Measurements from ENCODE around the gene TCF25. TPM values are rescaled to one million over a fixed set of nuclear protein-coding genes. Genes with fewer than 3 reads are reported as not detected.
"Not testable (repeated sequence)": the region's sequence is repeated elsewhere in the genome, so short reads cannot be mapped to it uniquely, and the experiment has no call there.

The TCF25 gene
- total RNA-seq, 8 experiments from 2014 or later = 94.7 to 213 (median 143) TPM

- ATAC-seq (replicated peaks in 6 of 8); H3K4me1 ChIP-seq (replicated peaks in 1 of 2): not testable (repeated sequence)
These were observed 38.5 kb upstream of the TCF25 start for GRCh38 chr16:89834813-89835363.

GRCh38 chr16:89836484-89836883 is 36.9 kb upstream of the TCF25 start:
- H3K4me1 ChIP-seq (replicated peaks in 1 of 2); H3K4me3 ChIP-seq; ATAC-seq (replicated peaks in 6 of 8); in situ Hi-C loops (cut with MboI; ENCODE audit: low pct_unique_long_range_greater_than_20kb in 2 of 9, low sequenced_read_pairs in 9 of 9, unreplicated experiment in 9 of 9); H3K27ac ChIP-seq: not testable (repeated sequence)
- WGBS, 10 experiments = 65 to 100% (median 86%) methylated on average over 1 to 12 of the region's 15 CpGs; no CpG with 5 or more reads in 3 of the 10 experiments

More at GRCh38 chr16:89834813-89835363, 38.5 kb upstream of the TCF25 start:
- H3K27ac ChIP-seq; H3K4me3 ChIP-seq; in situ Hi-C loops (cut with MboI; ENCODE audit: low pct_unique_long_range_greater_than_20kb in 2 of 9, low sequenced_read_pairs in 9 of 9, unreplicated experiment in 9 of 9): not testable (repeated sequence)
- WGBS, 10 experiments = 100% methylated on average over 2 to 8 of the region's 42 CpGs; no CpG with 5 or more reads in 8 of the 10 experiments

GRCh38 chr16:89837014-89837546 is 36.3 kb upstream of the TCF25 start:
- in situ Hi-C loops (cut with MboI; ENCODE audit: low pct_unique_long_range_greater_than_20kb in 2 of 9, low sequenced_read_pairs in 9 of 9, unreplicated experiment in 9 of 9) = no loop called here
- Histone ChIP-seq H3K4me1 (replicated peaks in 1 of 2) (peaks cover 0 to 4% of the 10 kb centered on the region in 2 donors), H3K27ac (no peak overlapping the region), H3K4me3 (no peak overlapping the region)
- peak in 2 of 8 experiments; percentile 6 to 16 for ATAC-seq (replicated peaks in 6 of 8)
- 90 to 100% (median 100%) methylated on average over 2 to 10 of the region's 17 CpGs; no CpG with 5 or more reads in 4 of the 10 experiments for WGBS, 10 experiments

GRCh38 chr16:89841275-89841674 is 32.1 kb upstream of the TCF25 start:
- Histone ChIP-seq H3K27ac (no peak overlapping the region), H3K4me1 (replicated peaks in 1 of 2) (peaks cover 0 to 3% of the 10 kb centered on the region in 2 donors), H3K4me3 (no peak overlapping the region)
- no peak for ATAC-seq (replicated peaks in 6 of 8)
- in situ Hi-C loops (cut with MboI; ENCODE audit: low pct_unique_long_range_greater_than_20kb in 2 of 9, low sequenced_read_pairs in 9 of 9, unreplicated experiment in 9 of 9) = no loop called here
- 80 to 100% (median 92%) methylated on average over 1 to 10 of the region's 10 CpGs; no CpG with 5 or more reads in 3 of the 10 experiments for WGBS, 10 experiments

GRCh38 chr16:89842471-89843408 is 30.7 kb upstream of the TCF25 start:
- Histone ChIP-seq H3K27ac (no peak overlapping the region), H3K4me1 (replicated peaks in 1 of 2) (no peaks in the 10 kb centered on the region), H3K4me3 (no peak overlapping the region)
- in situ Hi-C loops (cut with MboI; ENCODE audit: low pct_unique_long_range_greater_than_20kb in 2 of 9, low sequenced_read_pairs in 9 of 9, unreplicated experiment in 9 of 9) = no loop called here
- 49 to 93% (median 84%) methylated on average over 2 to 11 of the region's 26 CpGs; no CpG with 5 or more reads in 2 of the 10 experiments for WGBS, 10 experiments
- peak in 6 of 8 experiments; percentile 22 to 87 (median 62) for ATAC-seq (replicated peaks in 6 of 8)

- no peak for ATAC-seq (replicated peaks in 6 of 8)
- no peak overlapping the region for H3K27ac ChIP-seq
- no peak overlapping the region for H3K4me3 ChIP-seq
- H3K4me1 ChIP-seq (replicated peaks in 1 of 2) = no peaks in the 10 kb centered on the region
- in situ Hi-C loops (cut with MboI; ENCODE audit: low pct_unique_long_range_greater_than_20kb in 2 of 9, low sequenced_read_pairs in 9 of 9, unreplicated experiment in 9 of 9) = no loop called here
- 60 to 100% (median 92%) methylated on average over 1 to 11 of the region's 20 CpGs; no CpG with 5 or more reads in 2 of the 10 experiments for WGBS, 10 experiments
These were observed 29.7 kb upstream of the TCF25 start for GRCh38 chr16:89843409-89844350.

- Histone ChIP-seq H3K27ac (no peak overlapping the region), H3K4me1 (replicated peaks in 1 of 2) (no peaks in the 10 kb centered on the region), H3K4me3 (no peak overlapping the region)
- in situ Hi-C loops (cut with MboI; ENCODE audit: low pct_unique_long_range_greater_than_20kb in 2 of 9, low sequenced_read_pairs in 9 of 9, unreplicated experiment in 9 of 9) = no loop called here
- WGBS, 10 experiments = 80% methylated on average over 2 of the region's 13 CpGs; no CpG with 5 or more reads in 9 of the 10 experiments
- no peak for ATAC-seq (replicated peaks in 6 of 8)
These were observed 28.6 kb upstream of the TCF25 start for GRCh38 chr16:89844739-89845339.

- 70 to 100% (median 77%) methylated on average over 1 to 7 of the region's 13 CpGs; no CpG with 5 or more reads in 5 of the 10 experiments for WGBS, 10 experiments
- in situ Hi-C loops (cut with MboI; ENCODE audit: low pct_unique_long_range_greater_than_20kb in 2 of 9, low sequenced_read_pairs in 9 of 9, unreplicated experiment in 9 of 9) = no loop called here
- no peak for ATAC-seq (replicated peaks in 6 of 8)
- no peaks in the 10 kb centered on the region for H3K4me1 ChIP-seq (replicated peaks in 1 of 2)
- H3K27ac ChIP-seq = no peak overlapping the region
- no peak overlapping the region for H3K4me3 ChIP-seq
These were observed 28.0 kb upstream of the TCF25 start for GRCh38 chr16:89845417-89845816.

- WGBS, 10 experiments = 69 to 97% (median 78%) methylated on average over 5 to 16 of the region's 26 CpGs; no CpG with 5 or more reads in 2 of the 10 experiments
- Histone ChIP-seq H3K27ac (no peak overlapping the region), H3K4me1 (replicated peaks in 1 of 2) (no peaks in the 10 kb centered on the region), H3K4me3 (no peak overlapping the region)
- peak in 1 of 8 experiments; percentile 75 for ATAC-seq (replicated peaks in 6 of 8)
- in situ Hi-C loops (cut with MboI; ENCODE audit: low pct_unique_long_range_greater_than_20kb in 2 of 9, low sequenced_read_pairs in 9 of 9, unreplicated experiment in 9 of 9) = no loop called here
These were observed 26.1 kb upstream of the TCF25 start for GRCh38 chr16:89847051-89847939.

- Histone ChIP-seq H3K27ac (no peak overlapping the region), H3K4me3 (no peak overlapping the region), H3K4me1 (replicated peaks in 1 of 2) (no peaks in the 10 kb centered on the region)
- ATAC-seq (replicated peaks in 6 of 8) = peak in 3 of 8 experiments; percentile 11 to 75 (median 56)
- in situ Hi-C loops (cut with MboI; ENCODE audit: low pct_unique_long_range_greater_than_20kb in 2 of 9, low sequenced_read_pairs in 9 of 9, unreplicated experiment in 9 of 9) = no loop called here
- 0 to 100% (median 50%) methylated on average over 1 to 2 of the region's 14 CpGs; no CpG with 5 or more reads in 6 of the 10 experiments for WGBS, 10 experiments
These were observed 25.5 kb upstream of the TCF25 start for GRCh38 chr16:89847940-89848297.

GRCh38 chr16:89848974-89849373 is 24.4 kb upstream of the TCF25 start:
- no peak for ATAC-seq (replicated peaks in 6 of 8)
- H3K4me1 ChIP-seq (replicated peaks in 1 of 2) = no peaks in the 10 kb centered on the region
- H3K4me3 ChIP-seq = no peak overlapping the region
- no peak overlapping the region for H3K27ac ChIP-seq
- in situ Hi-C loops (cut with MboI; ENCODE audit: low pct_unique_long_range_greater_than_20kb in 2 of 9, low sequenced_read_pairs in 9 of 9, unreplicated experiment in 9 of 9) = no loop called here
- 59 to 100% (median 100%) methylated on average over 1 to 4 of the region's 11 CpGs; no CpG with 5 or more reads in 3 of the 10 experiments for WGBS, 10 experiments

All from motor neuron (in vitro differentiated cells).